Measurements from ENCODE around the gene SMARCA4.
"Not testable (repeated sequence)": the region's sequence is repeated elsewhere in the genome, so short reads cannot be mapped to it uniquely, and the experiment has no call there.

Gene SMARCA4

GRCh38 chr19:11098327-11098726 is 137.5 kb downstream of the SMARCA4 start:
- DNase-seq (ENCODE audit: low spot score) = no peak

GRCh38 chr19:11098861-11099260 is 138.0 kb downstream of the SMARCA4 start:
- DNase-seq (ENCODE audit: low spot score) = no peak

GRCh38 chr19:11100049-11100448 is 139.2 kb downstream of the SMARCA4 start:
- DNase-seq (ENCODE audit: low spot score) = no peak

GRCh38 chr19:11101057-11101456 is 140.2 kb downstream of the SMARCA4 start:
- DNase-seq (ENCODE audit: low spot score) = no peak

- no peak for DNase-seq (ENCODE audit: low spot score)
Observed at GRCh38 chr19:11102944-11103343, 142.1 kb downstream of the SMARCA4 start.

GRCh38 chr19:11103667-11104066 is 142.8 kb downstream of the SMARCA4 start:
- DNase-seq (ENCODE audit: low spot score) = not testable (repeated sequence)

- DNase-seq (ENCODE audit: low spot score) = no peak
Observed at GRCh38 chr19:11105014-11105636, 144.3 kb downstream of the SMARCA4 start.

- no peak for DNase-seq (ENCODE audit: low spot score)
Observed at GRCh38 chr19:11106477-11106876, 145.6 kb downstream of the SMARCA4 start.

GRCh38 chr19:11108746-11109145 is 147.9 kb downstream of the SMARCA4 start:
- DNase-seq (ENCODE audit: low spot score) = no peak

GRCh38 chr19:11111117-11111770 is 150.4 kb downstream of the SMARCA4 start:
- DNase-seq (ENCODE audit: low spot score) = no peak

GRCh38 chr19:11111771-11112144 is 150.9 kb downstream of the SMARCA4 start:
- no peak for DNase-seq (ENCODE audit: low spot score)
